HG03558 (cell line): ENCODE results near the gene LCN6.
"Not testable (repeated sequence)": the region's sequence is repeated elsewhere in the genome, so short reads cannot be mapped to it uniquely, and the experiment has no call there.

ENCODE experiments used
- ATAC-seq: cut with Tn5 transposase; IDR thresholded peaks from one replicate; pipeline ENCODE4 v1.9.1; 2021; ENCODE audit warnings: moderate number of reproducible peaks; ENCODE audit not compliant: unreplicated experiment; ENCODE audit errors: extremely low read depth

Gene LCN6

GRCh38 chr9:136713550-136713949 lies 34.8 kb downstream of the LCN6 start:
- no peak for ATAC-seq

GRCh38 chr9:136712690-136713544 lies 35.4 kb downstream of the LCN6 start:
- ATAC-seq = no peak

GRCh38 chr9:136711751-136712689 lies 36.3 kb downstream of the LCN6 start, which contains the start of gene DIPK1B:
Gene DIPK1B, plus strand, starts transcription at chr9:136712572. Its CDS starts 94 bp downstream, at chr9:136712666.
- ATAC-seq = no peak

GRCh38 chr9:136711219-136711648 lies 37.1 kb downstream of the LCN6 start:
- not testable (repeated sequence) for ATAC-seq

- ATAC-seq = no peak
These were observed 37.8 kb downstream of the LCN6 start for GRCh38 chr9:136710543-136710942.

GRCh38 chr9:136709454-136710109 lies 38.7 kb downstream of the LCN6 start:
- ATAC-seq = no peak

- no peak for ATAC-seq
These were observed 40.3 kb downstream of the LCN6 start for GRCh38 chr9:136707849-136708517.

- no peak for ATAC-seq
These were observed 41.3 kb downstream of the LCN6 start for GRCh38 chr9:136707011-136707410.

- ATAC-seq = no peak
These were observed 42.8 kb downstream of the LCN6 start for GRCh38 chr9:136705564-136705963.

GRCh38 chr9:136704741-136705140 lies 43.6 kb downstream of the LCN6 start:
- ATAC-seq = not testable (repeated sequence)

- no peak for ATAC-seq
These were observed 45.0 kb downstream of the LCN6 start for GRCh38 chr9:136703276-136703860.

GRCh38 chr9:136701668-136702053 lies 46.7 kb downstream of the LCN6 start:
- no peak for ATAC-seq

GRCh38 chr9:136700959-136701667 lies 47.2 kb downstream of the LCN6 start:
- no peak for ATAC-seq

- no peak for ATAC-seq
These were observed 48.0 kb downstream of the LCN6 start for GRCh38 chr9:136700304-136700703.

- ATAC-seq = no peak
These were observed 49.6 kb downstream of the LCN6 start for GRCh38 chr9:136698635-136699246.

GRCh38 chr9:136697821-136698526 lies 50.4 kb downstream of the LCN6 start:
- ATAC-seq = no peak

GRCh38 chr9:136697146-136697820 lies 51.0 kb downstream of the LCN6 start:
- ATAC-seq = no peak
